Right lobe of liver (tissue), 4 donors: Measurements from ENCODE around the gene EGFLAM.

ENCODE experiments used
- POLR2A ChIP-seq: fragments of 450-650 bp; IDR thresholded peaks from one replicate; pipeline ENCODE4 v1.6.1; 2017; ENCODE audit warnings: antibody characterized with exemption, mild to moderate bottlenecking
- TF ChIP-seq, protein P1 (sequence below), 4 donors: fragments of 200-600 bp in 3 of 4; fragments of 450-650 bp in 1 of 4; IDR thresholded peaks; one replicate each; pipeline versions ENCODE4 v1.5.1 to v1.8.0; 2016 to 2022; ENCODE audit warnings: antibody characterized with exemption in 4 of 4, mild to moderate bottlenecking in 2 of 4
- donor health status: DM: no; HTN: no; CAD: no.
- donor health status: DM: no; HTN: no; CAD: no.
- donor health status: DM: no; HTN: yes; CAD: no.

DNA sequence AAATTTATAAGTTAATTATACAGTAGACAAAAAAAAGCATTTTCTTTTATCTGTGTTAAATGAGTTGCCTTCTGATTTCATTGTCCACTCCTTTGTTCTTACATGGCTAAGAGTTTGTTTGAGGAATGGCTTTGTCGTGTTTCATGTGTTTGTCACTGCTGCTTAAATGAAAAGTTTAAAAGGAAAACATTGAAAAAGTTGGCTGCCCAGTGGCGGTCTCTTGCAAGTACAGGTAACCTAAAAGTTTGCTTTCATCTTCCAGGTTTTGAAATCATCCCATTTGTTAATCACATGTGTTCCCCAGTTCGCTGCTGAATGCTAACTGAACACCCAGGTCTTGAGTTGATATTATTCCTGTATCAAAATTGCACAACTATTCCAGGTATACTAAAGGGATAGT, 33.9 kb downstream of the EGFLAM start:
- TF ChIP-seq POLR2A, result no peak
- TF ChIP-seq, protein P1, sequence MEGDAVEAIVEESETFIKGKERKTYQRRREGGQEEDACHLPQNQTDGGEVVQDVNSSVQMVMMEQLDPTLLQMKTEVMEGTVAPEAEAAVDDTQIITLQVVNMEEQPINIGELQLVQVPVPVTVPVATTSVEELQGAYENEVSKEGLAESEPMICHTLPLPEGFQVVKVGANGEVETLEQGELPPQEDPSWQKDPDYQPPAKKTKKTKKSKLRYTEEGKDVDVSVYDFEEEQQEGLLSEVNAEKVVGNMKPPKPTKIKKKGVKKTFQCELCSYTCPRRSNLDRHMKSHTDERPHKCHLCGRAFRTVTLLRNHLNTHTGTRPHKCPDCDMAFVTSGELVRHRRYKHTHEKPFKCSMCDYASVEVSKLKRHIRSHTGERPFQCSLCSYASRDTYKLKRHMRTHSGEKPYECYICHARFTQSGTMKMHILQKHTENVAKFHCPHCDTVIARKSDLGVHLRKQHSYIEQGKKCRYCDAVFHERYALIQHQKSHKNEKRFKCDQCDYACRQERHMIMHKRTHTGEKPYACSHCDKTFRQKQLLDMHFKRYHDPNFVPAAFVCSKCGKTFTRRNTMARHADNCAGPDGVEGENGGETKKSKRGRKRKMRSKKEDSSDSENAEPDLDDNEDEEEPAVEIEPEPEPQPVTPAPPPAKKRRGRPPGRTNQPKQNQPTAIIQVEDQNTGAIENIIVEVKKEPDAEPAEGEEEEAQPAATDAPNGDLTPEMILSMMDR (IDR thresholded peaks at IDR 0.05), result no peak
